ENCODE results near the gene MGA. TPM values are rescaled to one million over a fixed set of nuclear protein-coding genes. Genes with fewer than 3 reads are reported as not detected.

MGA gene
- total RNA-seq, 3 donors from 2014 or later: 37.8 to 70.2 (median 65.9) TPM

DNA sequence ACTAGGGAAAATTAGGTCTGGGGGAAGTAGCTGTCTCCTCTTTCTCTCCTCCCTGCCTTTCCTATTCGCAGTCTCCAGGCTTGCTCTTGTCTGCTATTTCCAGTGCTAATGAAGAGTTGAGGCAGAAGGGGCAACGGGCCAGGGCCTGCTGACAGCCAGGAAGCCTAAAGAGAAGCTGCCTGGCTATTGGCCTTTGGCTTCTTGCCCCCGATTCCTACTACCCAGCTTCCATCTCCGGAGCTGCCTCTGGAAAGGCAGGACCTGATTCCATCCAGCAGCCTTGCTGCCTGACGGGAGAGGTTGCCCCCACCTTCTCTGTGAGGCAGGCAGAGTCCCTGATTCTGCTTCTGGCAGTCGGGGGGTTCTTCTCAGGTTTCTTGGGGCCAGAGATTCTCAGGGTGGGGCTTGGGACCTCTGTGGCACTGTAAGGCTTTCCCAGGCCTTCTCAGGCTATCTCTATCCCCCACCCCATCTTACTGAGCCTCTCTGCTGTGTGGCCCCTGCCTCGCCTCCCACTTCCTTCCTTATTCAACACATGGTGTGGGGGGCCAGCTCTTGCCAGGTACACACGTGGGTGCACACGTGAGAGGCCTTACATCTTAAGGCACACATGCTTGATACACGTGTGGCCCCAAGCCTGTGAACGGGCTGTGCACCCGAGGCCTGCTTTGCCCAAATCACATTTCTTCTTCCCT lies 149.5 kb downstream of the MGA start:
- Histone ChIP-seq H3K4me3 (no peak overlapping the region), H3K9me3 (no peaks in the 10 kb centered on the region), H3K4me1 (peaks cover 3 to 7% of the 10 kb centered on the region in 2 donors), H3K27ac (no peak overlapping the region), H3K27me3 (no peaks in the 10 kb centered on the region), H3K36me3 (peaks cover 12% of the 10 kb centered on the region)
- intact Hi-C loops (cut with DNase I; ENCODE audit: low total_unique reads): no loop called here
- no peak for DNase-seq (ENCODE audit: low spot score in 2 of 2)
- TF ChIP-seq, protein P1, sequence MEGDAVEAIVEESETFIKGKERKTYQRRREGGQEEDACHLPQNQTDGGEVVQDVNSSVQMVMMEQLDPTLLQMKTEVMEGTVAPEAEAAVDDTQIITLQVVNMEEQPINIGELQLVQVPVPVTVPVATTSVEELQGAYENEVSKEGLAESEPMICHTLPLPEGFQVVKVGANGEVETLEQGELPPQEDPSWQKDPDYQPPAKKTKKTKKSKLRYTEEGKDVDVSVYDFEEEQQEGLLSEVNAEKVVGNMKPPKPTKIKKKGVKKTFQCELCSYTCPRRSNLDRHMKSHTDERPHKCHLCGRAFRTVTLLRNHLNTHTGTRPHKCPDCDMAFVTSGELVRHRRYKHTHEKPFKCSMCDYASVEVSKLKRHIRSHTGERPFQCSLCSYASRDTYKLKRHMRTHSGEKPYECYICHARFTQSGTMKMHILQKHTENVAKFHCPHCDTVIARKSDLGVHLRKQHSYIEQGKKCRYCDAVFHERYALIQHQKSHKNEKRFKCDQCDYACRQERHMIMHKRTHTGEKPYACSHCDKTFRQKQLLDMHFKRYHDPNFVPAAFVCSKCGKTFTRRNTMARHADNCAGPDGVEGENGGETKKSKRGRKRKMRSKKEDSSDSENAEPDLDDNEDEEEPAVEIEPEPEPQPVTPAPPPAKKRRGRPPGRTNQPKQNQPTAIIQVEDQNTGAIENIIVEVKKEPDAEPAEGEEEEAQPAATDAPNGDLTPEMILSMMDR (IDR thresholded peaks at IDR 0.05): no peak
- TF ChIP-seq POLR2A (IDR thresholded peaks at IDR 0.05): no peak
- TF ChIP-seq POLR2AphosphoS5 (IDR thresholded peaks at IDR 0.05): no peak

DNA sequence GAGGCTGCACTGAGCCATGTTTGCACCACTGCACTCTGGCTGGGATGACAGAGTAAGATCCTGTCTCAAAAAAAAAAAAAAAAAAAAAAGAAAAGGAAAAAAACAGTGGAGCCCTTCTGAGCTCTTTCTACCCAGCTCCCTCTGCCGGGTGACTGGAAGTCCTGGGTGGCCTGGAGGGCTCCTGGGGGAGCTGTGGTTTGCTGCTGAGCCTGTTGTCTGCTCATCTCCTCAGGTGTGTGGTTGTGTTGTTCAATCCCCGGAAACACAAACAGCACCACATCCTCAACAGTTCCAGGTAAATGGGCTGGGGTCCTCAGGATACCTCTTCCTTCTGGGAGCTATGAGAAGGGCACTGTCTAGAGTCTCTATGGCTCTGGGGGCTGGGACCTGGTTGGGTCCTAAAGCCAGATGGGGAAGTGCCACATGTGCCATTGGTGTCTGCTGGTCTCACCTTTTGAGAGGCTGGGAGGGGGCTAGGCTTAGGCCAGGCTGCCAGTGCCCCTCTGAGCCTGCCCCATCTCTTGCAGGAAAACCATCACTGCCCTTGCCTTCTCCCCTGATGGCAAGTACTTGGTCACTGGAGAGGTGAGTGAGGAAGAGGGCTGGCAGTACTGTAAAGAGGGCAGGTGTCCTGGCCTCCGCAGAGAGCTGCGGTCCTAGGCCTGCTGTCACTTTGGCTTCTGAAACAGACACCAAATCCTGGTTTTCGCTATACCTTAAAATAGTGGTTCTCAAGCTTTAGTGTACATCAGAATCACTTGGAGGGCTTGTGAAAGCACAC lies 150.6 kb downstream of the MGA start:
- Histone ChIP-seq H3K27ac (no peak overlapping the region), H3K36me3 (peaks cover 12% of the 10 kb centered on the region), H3K27me3 (no peaks in the 10 kb centered on the region), H3K4me3 (no peak overlapping the region), H3K4me1 (peaks cover 0 to 6% of the 10 kb centered on the region in 2 donors), H3K9me3 (no peaks in the 10 kb centered on the region)
- intact Hi-C loops (cut with DNase I; ENCODE audit: low total_unique reads): no loop called here
- DNase-seq (ENCODE audit: low spot score in 2 of 2): no peak
- TF ChIP-seq POLR2AphosphoS5 (IDR thresholded peaks at IDR 0.05): no peak
- TF ChIP-seq, protein P1 (IDR thresholded peaks at IDR 0.05): no peak
- no peak for TF ChIP-seq POLR2A (IDR thresholded peaks at IDR 0.05)

DNA sequence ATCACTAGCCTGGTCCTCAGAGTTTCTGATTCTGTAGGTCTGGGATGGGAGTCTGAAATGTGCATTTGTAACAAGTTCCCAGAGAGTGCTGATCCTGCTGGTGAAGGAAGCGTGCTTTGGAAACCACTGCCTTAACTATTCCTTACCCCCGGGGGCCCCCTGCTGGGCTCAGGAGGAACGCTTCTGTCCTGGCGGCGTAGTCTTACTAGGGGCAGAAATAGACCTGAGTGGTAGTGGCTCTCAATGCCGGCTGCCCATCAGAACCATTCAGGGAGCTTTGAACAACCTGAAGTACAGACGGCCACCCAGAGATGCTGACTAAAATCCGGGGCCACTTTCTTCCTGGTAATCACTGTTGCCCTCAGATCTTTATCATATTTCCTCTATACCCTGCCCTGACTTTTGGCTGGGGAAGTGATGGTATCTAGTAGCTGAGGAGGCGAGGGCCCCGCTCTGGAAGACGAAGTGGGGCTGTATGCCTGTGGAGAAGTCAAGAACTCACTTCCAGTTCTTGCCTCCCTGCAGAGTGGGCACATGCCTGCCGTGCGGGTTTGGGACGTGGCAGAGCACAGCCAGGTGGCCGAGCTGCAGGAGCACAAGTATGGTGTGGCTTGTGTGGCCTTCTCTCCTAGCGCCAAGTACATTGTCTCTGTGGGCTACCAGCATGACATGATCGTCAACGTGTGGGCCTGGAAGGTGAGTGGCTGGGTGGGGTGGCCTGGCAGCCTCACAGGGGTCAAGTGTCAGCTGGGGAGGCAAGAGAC lies 151.4 kb downstream of the MGA start:
- H3K4me3 ChIP-seq: no peak overlapping the region
- H3K4me1 ChIP-seq: no peaks in the 10 kb centered on the region
- H3K36me3 ChIP-seq: peaks cover 12% of the 10 kb centered on the region
- no peak overlapping the region for H3K27ac ChIP-seq
- no peaks in the 10 kb centered on the region for H3K27me3 ChIP-seq
- TF ChIP-seq POLR2AphosphoS5 (IDR thresholded peaks at IDR 0.05) (peak in 1 of 3 donors; percentile 25), POLR2A (IDR thresholded peaks at IDR 0.05) (no peak)
- TF ChIP-seq, protein P1 (IDR thresholded peaks at IDR 0.05): peak; percentile 83 to 91 (median 89)
- peak; percentile 75 to 84 for DNase-seq (ENCODE audit: low spot score in 2 of 2)
- intact Hi-C loops (cut with DNase I; ENCODE audit: low total_unique reads): no loop called here
- H3K9me3 ChIP-seq: no peaks in the 10 kb centered on the region

DNA sequence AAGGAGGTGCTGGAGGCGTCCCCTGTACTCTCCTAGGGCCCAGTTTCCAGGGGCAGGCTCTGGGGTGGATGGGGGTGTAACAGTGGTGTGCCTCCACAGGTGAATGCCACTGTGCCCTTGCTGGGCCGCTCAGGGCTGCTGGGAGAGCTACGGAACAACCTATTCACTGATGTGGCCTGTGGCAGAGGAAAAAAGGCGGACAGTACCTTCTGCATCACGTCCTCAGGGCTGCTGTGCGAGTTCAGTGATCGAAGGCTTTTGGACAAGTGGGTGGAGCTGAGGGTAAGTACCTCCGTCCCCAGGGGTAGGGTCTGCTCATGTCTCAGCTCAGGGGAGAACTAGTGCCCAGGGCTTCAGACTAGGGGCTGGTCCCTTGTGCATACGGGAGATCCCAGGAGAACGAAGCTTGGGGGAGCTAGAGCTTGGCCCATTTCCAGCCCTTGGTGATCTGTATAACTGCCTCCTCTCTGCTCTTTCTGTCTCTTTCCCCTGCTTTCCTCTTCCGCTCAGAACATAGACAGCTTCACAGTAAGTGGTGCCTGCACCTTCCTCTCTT lies 152.7 kb downstream of the MGA start:
- H3K27ac ChIP-seq: no peak overlapping the region
- TF ChIP-seq, protein P1 (IDR thresholded peaks at IDR 0.05): no peak
- no peak for TF ChIP-seq POLR2A (IDR thresholded peaks at IDR 0.05)
- no peak for TF ChIP-seq POLR2AphosphoS5 (IDR thresholded peaks at IDR 0.05)
- intact Hi-C loops (cut with DNase I; ENCODE audit: low total_unique reads): no loop called here
- peaks cover 12% of the 10 kb centered on the region for H3K36me3 ChIP-seq
- H3K9me3 ChIP-seq: no peaks in the 10 kb centered on the region
- no peak for DNase-seq (ENCODE audit: low spot score in 2 of 2)
- no peak overlapping the region for H3K4me3 ChIP-seq
- no peaks in the 10 kb centered on the region for H3K4me1 ChIP-seq
- H3K27me3 ChIP-seq: no peaks in the 10 kb centered on the region

All from breast epithelium (tissue), 4 donors.